Liver (tissue), 9 donors: Measurements from ENCODE around the gene PRSS22. TPM values are rescaled to one million over a fixed set of nuclear protein-coding genes. Genes with fewer than 3 reads are reported as not detected.
A peak's percentile ranks its signal among the peaks of the same experiment; 100 is the strongest.

Source experiments
- DNase-seq: peaks from one replicate; pipeline ENCODE4 v3.0.0-alpha.2; 2017; ENCODE audit warnings: low spot score
- H3K27ac ChIP-seq, 2 donors: one replicate each; pipeline ENCODE4 v1.7.0; 2013; ENCODE audit warnings: inconsistent platforms in 2 of 2, low read length in 2 of 2, control low read depth in 1 of 2, low read depth in 1 of 2, mild to moderate bottlenecking in 1 of 2
- H3K27me3 ChIP-seq, 4 donors: one replicate each; pipeline versions ENCODE4 v1.6.1 to v1.7.0; 2013; ENCODE audit warnings: low read length in 3 of 4, inconsistent platforms in 1 of 4, mild to moderate bottlenecking in 1 of 4, moderate library complexity in 1 of 4; ENCODE audit not compliant: control insufficient read depth in 4 of 4, insufficient read depth in 4 of 4
- H3K36me3 ChIP-seq, 4 donors: one replicate each; pipeline versions ENCODE4 v1.6.1 to v1.7.0; 2013; ENCODE audit warnings: low read length in 3 of 4, mild to moderate bottlenecking in 3 of 4, low read depth in 1 of 4, moderate library complexity in 1 of 4; ENCODE audit not compliant: control insufficient read depth in 4 of 4, insufficient read depth in 3 of 4
- H3K4me1 ChIP-seq, 4 donors: one replicate each; pipeline versions ENCODE4 v1.6.1 to v1.7.0; 2013; ENCODE audit warnings: low read length in 3 of 4, mild to moderate bottlenecking in 3 of 4, moderate library complexity in 1 of 4; ENCODE audit not compliant: control insufficient read depth in 4 of 4, insufficient read depth in 4 of 4
- H3K4me3 ChIP-seq, 3 donors: one replicate each; pipeline versions ENCODE4 v1.6.1 to v1.7.0; 2013; ENCODE audit warnings: low read length in 3 of 3, control low read depth in 1 of 3, low read depth in 1 of 3, mild to moderate bottlenecking in 1 of 3
- H3K9ac ChIP-seq, 2 donors: one replicate each; pipeline ENCODE4 v1.7.0; 2013; ENCODE audit warnings: low read length in 2 of 2, mild to moderate bottlenecking in 2 of 2, moderate library complexity in 2 of 2, control low read depth in 1 of 2, low read depth in 1 of 2
- H3K9me3 ChIP-seq, 4 donors: one replicate each; pipeline versions ENCODE4 v1.6.1 to v1.7.0; 2013; ENCODE audit warnings: low read length in 3 of 4; ENCODE audit not compliant: control insufficient read depth in 4 of 4
- ATF3 ChIP-seq: IDR thresholded peaks from 2 replicates; pipeline ENCODE4 v1.6.1; 2016; ENCODE audit warnings: antibody characterized with exemption
- CTCF ChIP-seq: fragments of 150-350 bp; IDR thresholded peaks from 2 replicates; pipeline ENCODE4 v1.5.1; 2017; ENCODE audit warnings: improper control_type of control experiment, low read depth, low read length; ENCODE audit not compliant: missing input control
- EGR1 ChIP-seq, 2 donors: IDR thresholded peaks; 2 replicates each; pipeline ENCODE4 v1.6.1; 2016 to 2018; ENCODE audit warnings: antibody characterized with exemption in 2 of 2, low read depth in 2 of 2
- FOXA1 ChIP-seq: IDR thresholded peaks from 2 replicates; pipeline ENCODE4 v1.6.1; 2016; ENCODE audit warnings: antibody characterized with exemption
- FOXA2 ChIP-seq: IDR thresholded peaks from 2 replicates; pipeline ENCODE4 v1.6.1; 2016; ENCODE audit warnings: antibody characterized with exemption
- GABPA ChIP-seq, 2 donors: IDR thresholded peaks in 1 of 2; conservative IDR thresholded peaks in 1 of 2; 2 replicates each; pipeline ENCODE4 v1.6.1; 2016; ENCODE audit warnings: antibody characterized with exemption in 2 of 2, mild to moderate bottlenecking in 1 of 2, moderate library complexity in 1 of 2
- HNF4A ChIP-seq, 2 donors: conservative IDR thresholded peaks; 2 replicates each; pipeline ENCODE4 v1.6.1; 2016; ENCODE audit warnings: antibody characterized with exemption in 2 of 2, mild to moderate bottlenecking in 2 of 2
- HNF4G ChIP-seq: IDR thresholded peaks from 2 replicates; pipeline ENCODE4 v1.6.1; 2016; ENCODE audit warnings: antibody characterized with exemption
- JUND ChIP-seq, 2 donors: IDR thresholded peaks; 2 replicates each; pipeline ENCODE4 v1.6.1; 2016; ENCODE audit warnings: antibody characterized with exemption in 2 of 2
- MAX ChIP-seq: IDR thresholded peaks from 2 replicates; pipeline ENCODE4 v1.6.1; 2016; ENCODE audit warnings: antibody characterized with exemption
- RAD21 ChIP-seq, 2 donors: IDR thresholded peaks; 2 replicates each; pipeline ENCODE4 v1.6.1; 2016; ENCODE audit warnings: antibody characterized with exemption in 2 of 2, mild to moderate bottlenecking in 2 of 2
- REST ChIP-seq: IDR thresholded peaks from 2 replicates; pipeline ENCODE4 v1.6.1; 2016; ENCODE audit warnings: antibody characterized with exemption, mild to moderate bottlenecking
- RXRA ChIP-seq, 2 donors: IDR thresholded peaks; 2 replicates each; pipeline ENCODE4 v1.6.1; 2017 to 2018; ENCODE audit warnings: antibody characterized with exemption in 2 of 2, mild to moderate bottlenecking in 1 of 2
- SP1 ChIP-seq: IDR thresholded peaks from 2 replicates; pipeline ENCODE4 v1.6.1; 2018; ENCODE audit warnings: antibody characterized with exemption, mild to moderate bottlenecking
- TAF1 ChIP-seq: conservative IDR thresholded peaks from 2 replicates; pipeline ENCODE4 v1.6.1; 2016; ENCODE audit warnings: antibody characterized with exemption, mild to moderate bottlenecking
- YY1 ChIP-seq: IDR thresholded peaks from 2 replicates; pipeline ENCODE4 v1.6.1; 2016; ENCODE audit warnings: antibody characterized with exemption, mild to moderate bottlenecking
- WGBS: extraction: QIAGEN DNeasy Blood & Tissue Kit; methylation state at CpG from one replicate; pipeline ENCODE4 v1.1.7; 2013; 5-methylcytosine and 5-hydroxymethylcytosine counted together
- polyA plus RNA-seq, 2 donors: library from polyadenylated mRNA; stranded (reverse) in 1 of 2; unstranded in 1 of 2; fragments of 200-250 nt in 1 of 2; fragments of >200 nt in 1 of 2; fragmentation: Nextera tagmentation in 1 of 2; extraction: Ambion mirVana in 1 of 2; gene quantifications; one replicate each; pipeline versions ENCODE4 v1.2.1 to v1.2.3, GENCODE V29; 2013 to 2015
- total RNA-seq, 2 donors: library from RNA; depleted of rRNA; stranded (reverse); fragments of >200 nt; gene quantifications; one replicate each; pipeline ENCODE4 v1.2.3, GENCODE V29; 2014
- donor health status: healthy.
- donor health status: healthy.
- donor health status: healthy.
- donor health status: healthy.
- donor health status: healthy.

The PRSS22 gene
- total and polyA plus RNA-seq, 4 donors = 0.23 to 1.1 (median 0.32) TPM; not detected in 1

- Histone ChIP-seq H3K9me3 (no peaks in the 10 kb centered on the region), H3K27me3 (no peaks in the 10 kb centered on the region), H3K4me1 (peaks cover 3 to 5% (median 5%) of the 10 kb centered on the region in 4 donors), H3K9ac (no peak overlapping the region), H3K36me3 (no peaks in the 10 kb centered on the region), H3K27ac (no peak overlapping the region), H3K4me3 (no peak overlapping the region)
- DNase-seq = no peak
- 63% methylated on average over 4 of the region's 4 CpGs for WGBS
- no peak for TF ChIP-seq SP1
- no peak for TF ChIP-seq RAD21 (IDR thresholded peaks at IDR 0.05)
- TF ChIP-seq FOXA1 = no peak
- TF ChIP-seq TAF1 = no peak
- TF ChIP-seq HNF4A (conservative IDR thresholded peaks at IDR 0.05) = no peak
- TF ChIP-seq CTCF = no peak
These were observed 8.5 kb upstream of the PRSS22 start for GRCh38 chr16:2866431-2866830.

- Histone ChIP-seq H3K4me1 (peaks cover 3 to 5% (median 5%) of the 10 kb centered on the region in 4 donors), H3K27me3 (no peaks in the 10 kb centered on the region), H3K9ac (no peak overlapping the region), H3K36me3 (no peaks in the 10 kb centered on the region), H3K27ac (no peak overlapping the region), H3K9me3 (peaks cover 0 to 4% (median 0%) of the 10 kb centered on the region in 4 donors), H3K4me3 (no peak overlapping the region)
- 68% methylated on average over 4 of the region's 4 CpGs for WGBS
- DNase-seq = no peak
- TF ChIP-seq ATF3 (no peak), FOXA2 (no peak), RXRA (IDR thresholded peaks at IDR 0.05) (no peak), JUND (IDR thresholded peaks at IDR 0.05) (no peak), EGR1 (IDR thresholded peaks at IDR 0.05; ENCODE audit: low read depth in 2 of 2) (no peak), HNF4G (no peak), MAX (no peak), YY1 (no peak), GABPA (IDR thresholded peaks at IDR 0.05 in 1 of 2, conservative IDR thresholded peaks at IDR 0.05 in 1 of 2) (no peak)
These were observed 7.7 kb upstream of the PRSS22 start for GRCh38 chr16:2865651-2866050.

GRCh38 chr16:2860826-2861567, 3.0 kb upstream of the PRSS22 start:
- DNase-seq = no peak
- TF ChIP-seq RAD21 (IDR thresholded peaks at IDR 0.05) (no peak), REST (peak; percentile 95), RXRA (IDR thresholded peaks at IDR 0.05) (no peak), CTCF (no peak)

More at GRCh38 chr16:2860826-2861567, 3.0 kb upstream of the PRSS22 start:
- no peak overlapping the region for H3K9ac ChIP-seq
- peaks cover 0 to 4% (median 0%) of the 10 kb centered on the region in 4 donors for H3K9me3 ChIP-seq
- no peak overlapping the region for H3K27ac ChIP-seq
- H3K36me3 ChIP-seq = no peaks in the 10 kb centered on the region
- no peak overlapping the region for H3K4me3 ChIP-seq
- peaks cover 0 to 5% (median under 1%) of the 10 kb centered on the region in 4 donors for H3K4me1 ChIP-seq
- peaks cover 0 to 2% (median 0%) of the 10 kb centered on the region in 4 donors for H3K27me3 ChIP-seq
- 70% methylated on average over 8 of the region's 8 CpGs for WGBS
